Tibial nerve (tissue), 4 donors: ENCODE measurements around the gene KCNIP3.

Source experiments
- EP300 ChIP-seq, 2 donors: sonication (generic); formaldehyde crosslinking; IDR thresholded peaks; one replicate each; pipeline ENCODE4 v1.6.1; 2017; ENCODE audit warnings: antibody characterized with exemption in 2 of 2, mild to moderate bottlenecking in 1 of 2
- POLR2A ChIP-seq, 2 donors: fragments of 450-650 bp; IDR thresholded peaks; one replicate each; pipeline ENCODE4 v1.6.1; 2017; ENCODE audit warnings: antibody characterized with exemption in 2 of 2, mild to moderate bottlenecking in 2 of 2, moderate library complexity in 2 of 2
- TF ChIP-seq, protein P1 (sequence below), 5 experiments: fragments of 200-600 bp in 3 of 5; fragments of 450-650 bp in 2 of 5; sonication (generic) in 3 of 5; IDR thresholded peaks; one replicate each; pipeline ENCODE4 v1.5.1; 2016 to 2019; ENCODE audit warnings: antibody characterized with exemption in 5 of 5, mild to moderate bottlenecking in 3 of 5, moderate library complexity in 2 of 5

GRCh38 chr2:95289253-95289652, 7.9 kb upstream of the KCNIP3 start:
- TF ChIP-seq, protein P1, sequence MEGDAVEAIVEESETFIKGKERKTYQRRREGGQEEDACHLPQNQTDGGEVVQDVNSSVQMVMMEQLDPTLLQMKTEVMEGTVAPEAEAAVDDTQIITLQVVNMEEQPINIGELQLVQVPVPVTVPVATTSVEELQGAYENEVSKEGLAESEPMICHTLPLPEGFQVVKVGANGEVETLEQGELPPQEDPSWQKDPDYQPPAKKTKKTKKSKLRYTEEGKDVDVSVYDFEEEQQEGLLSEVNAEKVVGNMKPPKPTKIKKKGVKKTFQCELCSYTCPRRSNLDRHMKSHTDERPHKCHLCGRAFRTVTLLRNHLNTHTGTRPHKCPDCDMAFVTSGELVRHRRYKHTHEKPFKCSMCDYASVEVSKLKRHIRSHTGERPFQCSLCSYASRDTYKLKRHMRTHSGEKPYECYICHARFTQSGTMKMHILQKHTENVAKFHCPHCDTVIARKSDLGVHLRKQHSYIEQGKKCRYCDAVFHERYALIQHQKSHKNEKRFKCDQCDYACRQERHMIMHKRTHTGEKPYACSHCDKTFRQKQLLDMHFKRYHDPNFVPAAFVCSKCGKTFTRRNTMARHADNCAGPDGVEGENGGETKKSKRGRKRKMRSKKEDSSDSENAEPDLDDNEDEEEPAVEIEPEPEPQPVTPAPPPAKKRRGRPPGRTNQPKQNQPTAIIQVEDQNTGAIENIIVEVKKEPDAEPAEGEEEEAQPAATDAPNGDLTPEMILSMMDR (IDR thresholded peaks at IDR 0.05): no peak
- no peak for TF ChIP-seq EP300 (IDR thresholded peaks at IDR 0.05)
- no peak for TF ChIP-seq POLR2A (IDR thresholded peaks at IDR 0.05)
